Tibial nerve (tissue), 3 donors: Measurements from ENCODE around the gene AGR3.

ENCODE experiments used
- POLR2A ChIP-seq, 2 donors: fragments of 450-650 bp; IDR thresholded peaks; one replicate each; pipeline ENCODE4 v1.6.1; 2017; ENCODE audit warnings: antibody characterized with exemption in 2 of 2, mild to moderate bottlenecking in 2 of 2, moderate library complexity in 2 of 2
- TF ChIP-seq, protein P1 (sequence below), 5 experiments: fragments of 200-600 bp in 3 of 5; fragments of 450-650 bp in 2 of 5; sonication (generic) in 3 of 5; IDR thresholded peaks; one replicate each; pipeline ENCODE4 v1.5.1; 2016 to 2019; ENCODE audit warnings: antibody characterized with exemption in 5 of 5, mild to moderate bottlenecking in 3 of 5, moderate library complexity in 2 of 5

DNA sequence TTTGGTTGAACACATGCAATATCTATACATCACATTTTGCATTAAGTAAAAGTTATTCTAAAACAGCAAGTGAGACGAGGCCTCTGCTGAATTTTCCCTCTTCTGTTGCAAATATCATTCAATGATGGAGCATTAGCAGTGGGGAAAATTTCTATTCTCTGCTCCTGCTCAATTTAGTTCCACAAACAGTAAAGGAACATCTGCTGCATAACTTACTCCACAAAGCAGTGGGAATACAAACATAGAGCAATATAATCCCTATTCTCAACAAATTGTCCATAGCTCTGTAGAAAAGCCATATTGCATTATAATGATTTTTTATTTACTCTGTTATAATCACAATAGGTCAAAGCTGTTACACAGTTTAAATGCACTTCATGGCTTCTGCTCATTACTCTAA is 5.9 kb downstream of the AGR3 start:
- TF ChIP-seq, protein P1, sequence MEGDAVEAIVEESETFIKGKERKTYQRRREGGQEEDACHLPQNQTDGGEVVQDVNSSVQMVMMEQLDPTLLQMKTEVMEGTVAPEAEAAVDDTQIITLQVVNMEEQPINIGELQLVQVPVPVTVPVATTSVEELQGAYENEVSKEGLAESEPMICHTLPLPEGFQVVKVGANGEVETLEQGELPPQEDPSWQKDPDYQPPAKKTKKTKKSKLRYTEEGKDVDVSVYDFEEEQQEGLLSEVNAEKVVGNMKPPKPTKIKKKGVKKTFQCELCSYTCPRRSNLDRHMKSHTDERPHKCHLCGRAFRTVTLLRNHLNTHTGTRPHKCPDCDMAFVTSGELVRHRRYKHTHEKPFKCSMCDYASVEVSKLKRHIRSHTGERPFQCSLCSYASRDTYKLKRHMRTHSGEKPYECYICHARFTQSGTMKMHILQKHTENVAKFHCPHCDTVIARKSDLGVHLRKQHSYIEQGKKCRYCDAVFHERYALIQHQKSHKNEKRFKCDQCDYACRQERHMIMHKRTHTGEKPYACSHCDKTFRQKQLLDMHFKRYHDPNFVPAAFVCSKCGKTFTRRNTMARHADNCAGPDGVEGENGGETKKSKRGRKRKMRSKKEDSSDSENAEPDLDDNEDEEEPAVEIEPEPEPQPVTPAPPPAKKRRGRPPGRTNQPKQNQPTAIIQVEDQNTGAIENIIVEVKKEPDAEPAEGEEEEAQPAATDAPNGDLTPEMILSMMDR (IDR thresholded peaks at IDR 0.05): no peak
- TF ChIP-seq POLR2A (IDR thresholded peaks at IDR 0.05): no peak
